HEK293 (cell line): ENCODE data around the gene CROCC.

Experiments
- CTCF ChIA-PET: fragments of 350-600 bp; formaldehyde crosslinking; extraction: SDS; loops from one replicate; lab custom pipeline; 2021; ENCODE audit warnings: antibody characterized with exemption; lab: Yijun Ruan, JAX
- POLR2A ChIA-PET: fragments of 300-600 bp; formaldehyde crosslinking; extraction: SDS; loops from one replicate; lab custom pipeline; 2020; ENCODE audit warnings: antibody characterized with exemption, inconsistent platforms; lab: Yijun Ruan, JAX
- H3K27ac ChIP-seq: fragments of 200-500 bp; sonication (Bioruptor generic); 2 replicates; pipeline ENCODE4 v1.5.1; 2014; ENCODE audit warnings: low read depth, low read length, control low read depth, inconsistent platforms; ENCODE audit errors: extremely low read depth
- H3K36me3 ChIP-seq, 2 experiments: fragments of 200-500 bp in 1 of 2; sonication (Bioruptor generic) in 1 of 2; 1 replicate in 1 of 2; 2 replicates in 1 of 2; pipeline ENCODE4 v1.5.1; 2014 to 2017; ENCODE audit warnings: inconsistent platforms in 2 of 2, low read length in 2 of 2; ENCODE audit not compliant: control insufficient read depth in 2 of 2, insufficient read depth in 1 of 2
- H3K4me1 ChIP-seq: fragments of 200-500 bp; sonication (Bioruptor generic); 2 replicates; pipeline ENCODE4 v1.5.1; 2014; ENCODE audit warnings: mild to moderate bottlenecking, low read length, inconsistent platforms; ENCODE audit not compliant: control insufficient read depth, insufficient read depth
- H3K4me3 ChIP-seq: 2 replicates; pipeline ENCODE4 v1.5.1; 2011; ENCODE audit warnings: low read depth, mild to moderate bottlenecking, control low read depth, low read length, moderate library complexity
- H3K9me3 ChIP-seq: fragments of 200-500 bp; sonication (Bioruptor generic); 2 replicates; pipeline ENCODE4 v1.5.1; 2014; ENCODE audit warnings: low read depth, low read length, inconsistent platforms; ENCODE audit not compliant: control insufficient read depth, insufficient read depth
- ELK4 ChIP-seq: IDR thresholded peaks from 2 replicates; pipeline ENCODE4 v1.6.1; 2011; ENCODE audit warnings: mild to moderate bottlenecking, low read depth, low read length, borderline replicate concordance
- GLIS2 ChIP-seq: fragments of 450-650 bp; formaldehyde crosslinking; IDR thresholded peaks from 2 replicates; pipeline ENCODE4 v1.5.1; 2016; ENCODE audit warnings: missing biosample characterization, missing genetic modification characterization
- MEIS1 ChIP-seq: sonication (generic); formaldehyde crosslinking; IDR thresholded peaks from 2 replicates; pipeline ENCODE4 v1.8.1; 2022; ENCODE audit warnings: missing genetic modification reagents, mild to moderate bottlenecking, borderline replicate concordance
- MZF1 ChIP-seq: fragments of 450-650 bp; formaldehyde crosslinking; IDR thresholded peaks from 2 replicates; pipeline ENCODE4 v1.5.1; 2017; ENCODE audit warnings: missing biosample characterization, missing genetic modification characterization, borderline replicate concordance
- ZBTB6 ChIP-seq: fragments of 450-650 bp; formaldehyde crosslinking; IDR thresholded peaks from 2 replicates; pipeline ENCODE4 v1.5.1; 2017; ENCODE audit warnings: missing biosample characterization, missing genetic modification characterization
- ZNF146 ChIP-seq: fragments of 450-650 bp; formaldehyde crosslinking; IDR thresholded peaks from 2 replicates; pipeline ENCODE4 v1.5.1; 2016; ENCODE audit warnings: missing biosample characterization, missing genetic modification characterization
- ZNF174 ChIP-seq: fragments of 450-650 bp; formaldehyde crosslinking; IDR thresholded peaks from 2 replicates; pipeline ENCODE4 v1.5.0; 2017; ENCODE audit warnings: missing biosample characterization, mild to moderate bottlenecking, missing genetic modification characterization
- ZNF341 ChIP-seq: fragments of 450-650 bp; formaldehyde crosslinking; IDR thresholded peaks from 2 replicates; pipeline ENCODE4; 2016; ENCODE audit warnings: low read depth, missing biosample characterization, missing genetic modification characterization
- ZNF423 ChIP-seq: fragments of 450-650 bp; formaldehyde crosslinking; IDR thresholded peaks from 2 replicates; pipeline ENCODE4 v1.5.1; 2016; ENCODE audit warnings: missing biosample characterization, missing genetic modification characterization
- ZNF433 ChIP-seq: fragments of 450-650 bp; formaldehyde crosslinking; IDR thresholded peaks from 2 replicates; pipeline ENCODE4 v1.5.1; 2016; ENCODE audit warnings: missing biosample characterization, missing genetic modification characterization, low read depth
- ZNF510 ChIP-seq: fragments of 450-650 bp; formaldehyde crosslinking; IDR thresholded peaks from 2 replicates; pipeline ENCODE4 v1.5.1; 2018; ENCODE audit warnings: mild to moderate bottlenecking, missing genetic modification characterization, missing biosample characterization; ENCODE audit not compliant: insufficient replicate concordance
- ZNF747 ChIP-seq: fragments of 450-650 bp; formaldehyde crosslinking; IDR thresholded peaks from 2 replicates; pipeline ENCODE4 v1.5.1; 2016; ENCODE audit warnings: missing biosample characterization, missing genetic modification characterization
- ZNF785 ChIP-seq: fragments of 450-650 bp; formaldehyde crosslinking; IDR thresholded peaks from 2 replicates; pipeline ENCODE4 v1.5.1; 2016; ENCODE audit warnings: missing biosample characterization, missing genetic modification characterization
- TF ChIP-seq, protein P1 (sequence below): fragments of 450-650 bp; formaldehyde crosslinking; IDR thresholded peaks from 2 replicates; pipeline ENCODE4 v1.5.1; 2016; ENCODE audit warnings: missing biosample characterization, missing genetic modification characterization, borderline replicate concordance
- TF ChIP-seq, protein P2 (sequence below): fragments of 450-650 bp; formaldehyde crosslinking; IDR thresholded peaks from 2 replicates; pipeline ENCODE4; 2016; ENCODE audit warnings: missing biosample characterization, missing genetic modification characterization
- TF ChIP-seq, protein P3 (sequence below): fragments of 450-650 bp; formaldehyde crosslinking; IDR thresholded peaks from 2 replicates; pipeline ENCODE4 v1.5.1; 2017; ENCODE audit warnings: missing biosample characterization, mild to moderate bottlenecking, missing genetic modification characterization, moderate library complexity

CROCC gene

DNA sequence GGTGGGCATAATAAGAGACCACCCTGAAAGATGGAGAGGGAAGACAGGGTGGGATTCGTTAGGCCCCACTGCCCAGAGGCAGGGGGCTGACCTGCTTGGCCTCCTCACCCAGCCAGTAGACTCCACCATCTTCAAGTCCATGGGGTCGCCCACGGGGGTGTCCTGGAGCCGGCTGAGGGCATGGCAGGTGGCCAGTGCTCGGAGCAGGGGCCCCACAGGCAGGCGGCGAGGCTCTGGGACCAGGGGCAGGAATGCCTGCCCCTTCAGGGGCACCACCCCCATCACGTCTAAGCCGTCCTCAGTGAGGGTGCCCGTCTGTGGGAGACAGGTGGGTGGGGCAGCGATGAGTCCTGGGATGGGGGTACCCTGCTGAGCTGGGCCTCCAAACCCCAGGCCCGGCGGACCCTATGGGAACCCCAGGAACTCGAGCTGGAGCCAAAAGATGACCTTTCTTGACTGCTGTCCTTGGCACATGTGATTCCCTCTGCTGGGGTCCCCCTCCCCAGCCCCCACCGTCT, 71.8 kb downstream of the CROCC start:
- peaks cover 0 to 73% of the 10 kb centered on the region in 2 experiments; a peak in 2 of 3 replicates for H3K36me3 ChIP-seq
- ChIA-PET CTCF (no interaction called here), POLR2A (interaction anchor here (0.6 kb wide), 1 partner anchor 9 kb away, joined by 4 read pairs; no protein-coding TSS in a partner anchor)

GRCh38 chr1:16996845-16997244, 75.1 kb downstream of the CROCC start:
- H3K27ac ChIP-seq = no peak overlapping the region
- no peak for TF ChIP-seq ZBTB6 (tag by site-specific recombination)
- TF ChIP-seq, protein P1, sequence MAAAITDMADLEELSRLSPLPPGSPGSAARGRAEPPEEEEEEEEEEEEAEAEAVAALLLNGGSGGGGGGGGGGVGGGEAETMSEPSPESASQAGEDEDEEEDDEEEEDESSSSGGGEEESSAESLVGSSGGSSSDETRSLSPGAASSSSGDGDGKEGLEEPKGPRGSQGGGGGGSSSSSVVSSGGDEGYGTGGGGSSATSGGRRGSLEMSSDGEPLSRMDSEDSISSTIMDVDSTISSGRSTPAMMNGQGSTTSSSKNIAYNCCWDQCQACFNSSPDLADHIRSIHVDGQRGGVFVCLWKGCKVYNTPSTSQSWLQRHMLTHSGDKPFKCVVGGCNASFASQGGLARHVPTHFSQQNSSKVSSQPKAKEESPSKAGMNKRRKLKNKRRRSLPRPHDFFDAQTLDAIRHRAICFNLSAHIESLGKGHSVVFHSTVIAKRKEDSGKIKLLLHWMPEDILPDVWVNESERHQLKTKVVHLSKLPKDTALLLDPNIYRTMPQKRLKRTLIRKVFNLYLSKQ (tag by site-specific recombination) = no peak
- TF ChIP-seq, protein P2, sequence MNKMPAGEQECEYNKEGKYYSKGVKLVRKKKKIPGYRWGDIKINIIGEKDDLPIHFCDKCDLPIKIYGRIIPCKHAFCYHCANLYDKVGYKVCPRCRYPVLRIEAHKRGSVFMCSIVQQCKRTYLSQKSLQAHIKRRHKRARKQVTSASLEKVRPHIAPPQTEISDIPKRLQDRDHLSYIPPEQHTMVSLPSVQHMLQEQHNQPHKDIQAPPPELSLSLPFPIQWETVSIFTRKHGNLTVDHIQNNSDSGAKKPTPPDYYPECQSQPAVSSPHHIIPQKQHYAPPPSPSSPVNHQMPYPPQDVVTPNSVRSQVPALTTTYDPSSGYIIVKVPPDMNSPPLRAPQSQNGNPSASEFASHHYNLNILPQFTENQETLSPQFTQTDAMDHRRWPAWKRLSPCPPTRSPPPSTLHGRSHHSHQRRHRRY (tag by site-specific recombination) = no peak
- no peak for TF ChIP-seq MZF1
- TF ChIP-seq, protein P3, sequence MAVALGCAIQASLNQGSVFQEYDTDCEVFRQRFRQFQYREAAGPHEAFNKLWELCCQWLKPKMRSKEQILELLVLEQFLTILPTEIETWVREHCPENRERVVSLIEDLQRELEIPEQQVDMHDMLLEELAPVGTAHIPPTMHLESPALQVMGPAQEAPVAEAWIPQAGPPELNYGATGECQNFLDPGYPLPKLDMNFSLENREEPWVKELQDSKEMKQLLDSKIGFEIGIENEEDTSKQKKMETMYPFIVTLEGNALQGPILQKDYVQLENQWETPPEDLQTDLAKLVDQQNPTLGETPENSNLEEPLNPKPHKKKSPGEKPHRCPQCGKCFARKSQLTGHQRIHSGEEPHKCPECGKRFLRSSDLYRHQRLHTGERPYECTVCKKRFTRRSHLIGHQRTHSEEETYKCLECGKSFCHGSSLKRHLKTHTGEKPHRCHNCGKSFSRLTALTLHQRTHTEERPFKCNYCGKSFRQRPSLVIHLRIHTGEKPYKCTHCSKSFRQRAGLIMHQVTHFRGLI = no peak
- no peak for TF ChIP-seq ZNF785 (tag by site-specific recombination)
- no peak for TF ChIP-seq ELK4
- no peak for TF ChIP-seq ZNF747 (tag by site-specific recombination)
- TF ChIP-seq ZNF433 (tag by site-specific recombination) = no peak
- TF ChIP-seq ZNF146 = no peak
- no peak for TF ChIP-seq ZNF510
- TF ChIP-seq MEIS1 (CRISPR knock-in tag) = no peak
- no peak for TF ChIP-seq ZNF174 (tag by site-specific recombination)
- no peak for TF ChIP-seq ZNF423 (tag by site-specific recombination)
- TF ChIP-seq, all 188 proteins: peak for 0
- no peak overlapping the region for H3K4me3 ChIP-seq
- ChIA-PET POLR2A (no interaction called here), CTCF (no interaction called here)
- peaks cover 0 to 72% of the 10 kb centered on the region in 2 experiments; a peak in 2 of 3 replicates for H3K36me3 ChIP-seq
- no peaks in the 10 kb centered on the region for H3K9me3 ChIP-seq
- no peaks in the 10 kb centered on the region for H3K4me1 ChIP-seq

More for the DNA sequence above, 71.8 kb downstream of the CROCC start:
- no peak overlapping the region for H3K27ac ChIP-seq
- no peaks in the 10 kb centered on the region for H3K4me1 ChIP-seq
- TF ChIP-seq ZNF341 (tag by site-specific recombination) = no peak
- peak; percentile 19; the same call in 1 of the 2 replicates for TF ChIP-seq GLIS2 (tag by site-specific recombination)
- H3K9me3 ChIP-seq = no peaks in the 10 kb centered on the region
- H3K4me3 ChIP-seq = no peak overlapping the region
